IPS-11a (cell line): ENCODE results near the gene MAIP1.

ENCODE experiments used
- H3K4me3 ChIP-seq: one replicate; pipeline ENCODE4 v1.5.1; 2013; ENCODE audit warnings: low read depth, low read length, control low read depth

The MAIP1 gene

DNA sequence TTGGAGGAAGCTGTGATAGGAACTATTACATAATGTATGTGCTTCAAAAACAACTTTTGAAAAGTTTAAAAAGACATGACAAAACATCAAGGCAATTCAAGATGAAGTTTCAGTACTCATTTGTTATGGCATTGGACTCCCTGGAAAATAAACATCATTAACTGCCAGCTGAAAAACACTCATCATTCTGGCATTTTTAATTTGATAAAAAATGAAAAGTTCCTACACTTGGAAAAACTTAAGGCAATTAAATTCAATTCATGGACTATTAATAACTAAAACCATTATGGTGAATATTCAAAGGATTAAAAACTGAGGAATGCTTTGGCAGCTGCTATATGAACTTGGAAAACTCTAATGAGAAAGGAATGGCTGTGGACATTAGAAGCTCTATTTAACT, 8.5 kb upstream of the MAIP1 start:
- H3K4me3 ChIP-seq, result no peak overlapping the region

DNA sequence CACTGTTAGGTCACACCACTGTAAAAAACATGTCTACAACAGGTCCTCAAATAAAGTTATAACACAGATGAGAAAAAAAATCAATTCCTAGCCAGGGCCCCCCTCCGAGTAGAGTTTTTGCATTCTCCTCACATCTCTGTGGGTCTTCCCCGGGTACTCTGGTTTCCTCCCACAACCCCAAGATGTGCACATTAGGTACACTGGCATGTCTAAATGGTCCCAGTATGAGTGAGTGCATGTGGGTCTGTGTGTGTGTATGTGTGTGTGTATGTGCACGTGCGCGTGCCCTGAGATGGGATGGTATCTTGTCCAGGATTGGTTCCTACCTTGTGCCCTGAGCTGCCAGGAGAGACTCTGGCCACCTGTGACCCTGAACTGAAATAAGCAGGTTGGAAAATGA, 5.0 kb upstream of the MAIP1 start:
- no peak overlapping the region for H3K4me3 ChIP-seq

DNA sequence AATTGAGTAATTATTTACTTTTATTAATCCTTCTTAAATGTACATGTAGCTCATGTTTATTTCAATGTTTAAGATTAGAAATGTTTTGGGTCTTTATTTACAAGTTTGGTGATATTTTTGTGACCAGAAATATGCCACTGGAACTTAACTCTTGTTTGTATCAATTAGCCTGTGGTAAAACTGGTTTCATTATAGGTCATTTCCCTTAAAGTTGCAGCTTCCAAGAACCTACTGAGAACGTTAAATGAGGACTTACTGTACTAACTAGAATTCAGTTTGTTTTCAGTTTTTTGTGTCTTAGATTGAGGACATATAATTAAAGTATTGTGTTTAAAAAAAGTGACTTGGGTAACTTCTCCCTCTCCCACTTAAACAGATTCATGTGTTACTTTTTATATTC, 4.4 kb upstream of the MAIP1 start:
- H3K4me3 ChIP-seq, result no peak overlapping the region

DNA sequence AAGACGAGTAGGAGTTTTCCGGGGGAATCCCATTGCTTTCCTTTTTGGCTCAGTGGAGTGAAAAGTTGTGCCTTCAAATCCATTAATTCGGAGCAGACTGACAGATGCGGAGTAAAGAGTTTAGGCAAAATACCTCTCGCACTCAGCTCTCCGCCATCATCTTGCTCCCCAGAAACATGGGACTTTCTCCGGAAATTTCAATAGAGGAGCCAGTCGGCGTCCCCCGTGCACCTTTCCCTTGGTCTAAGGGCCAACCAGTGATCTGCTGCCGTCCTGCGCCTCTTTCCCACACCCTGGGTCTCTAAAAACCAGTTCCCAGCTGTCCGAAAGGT, 409 bp upstream of the MAIP1 start:
- H3K4me3 ChIP-seq, result peak overlapping the region; percentile 98

DNA sequence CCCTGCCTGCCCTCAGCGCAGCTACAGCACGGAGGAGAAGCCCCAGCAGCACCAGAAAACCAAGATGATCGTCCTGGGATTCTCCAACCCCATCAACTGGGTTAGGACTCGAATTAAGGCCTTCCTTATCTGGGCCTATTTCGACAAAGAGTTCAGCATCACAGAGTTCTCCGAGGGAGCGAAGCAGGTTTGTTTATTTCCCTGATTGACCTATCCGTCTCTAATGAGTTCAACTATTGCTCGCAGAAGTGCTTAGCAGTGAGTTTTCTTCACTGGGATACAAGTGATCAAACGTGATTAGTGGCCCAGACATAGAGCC, 639 bp downstream of the MAIP1 start:
- peak overlapping the region; percentile 98 for H3K4me3 ChIP-seq

DNA sequence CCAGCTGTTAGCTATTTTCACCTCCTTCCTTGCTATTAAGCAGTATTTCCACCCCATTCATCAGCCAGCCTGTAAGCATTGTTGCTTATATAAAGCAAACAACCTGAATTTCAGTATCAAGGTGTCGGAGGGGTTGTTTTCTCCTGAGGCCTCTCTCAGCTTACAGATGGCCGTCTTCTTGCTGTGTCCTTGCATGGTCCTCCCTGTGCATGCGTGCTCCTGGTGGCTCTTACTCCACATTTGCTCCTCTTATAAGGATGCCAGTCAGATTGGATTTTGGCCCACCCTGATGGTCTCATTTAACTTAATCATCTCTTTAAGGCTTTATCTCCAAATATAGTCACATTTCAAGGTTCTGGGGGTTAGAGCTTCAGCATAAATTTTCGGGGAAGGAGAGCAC, 2.6 kb downstream of the MAIP1 start:
- no peak overlapping the region for H3K4me3 ChIP-seq

DNA sequence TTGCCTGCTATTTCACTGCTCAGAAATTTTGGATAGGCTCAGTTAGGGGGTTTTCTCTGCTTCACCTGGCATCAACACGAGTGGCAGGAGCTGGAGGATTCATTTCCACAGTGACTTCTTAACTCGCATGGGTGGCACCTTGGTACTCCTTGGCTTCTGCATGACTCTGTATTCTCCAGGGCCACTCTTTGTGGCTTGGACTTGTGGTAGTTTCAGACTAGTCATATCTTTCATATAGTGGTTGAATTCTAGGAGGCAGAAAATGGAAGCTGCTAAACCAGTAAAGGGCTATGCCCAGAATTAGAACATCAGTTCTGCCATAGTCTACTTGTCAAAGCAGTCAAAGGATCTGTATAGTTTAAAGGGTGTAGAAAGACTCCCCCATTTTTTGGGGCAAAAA, 6.8 kb downstream of the MAIP1 start:
- H3K4me3 ChIP-seq, result no peak overlapping the region

DNA sequence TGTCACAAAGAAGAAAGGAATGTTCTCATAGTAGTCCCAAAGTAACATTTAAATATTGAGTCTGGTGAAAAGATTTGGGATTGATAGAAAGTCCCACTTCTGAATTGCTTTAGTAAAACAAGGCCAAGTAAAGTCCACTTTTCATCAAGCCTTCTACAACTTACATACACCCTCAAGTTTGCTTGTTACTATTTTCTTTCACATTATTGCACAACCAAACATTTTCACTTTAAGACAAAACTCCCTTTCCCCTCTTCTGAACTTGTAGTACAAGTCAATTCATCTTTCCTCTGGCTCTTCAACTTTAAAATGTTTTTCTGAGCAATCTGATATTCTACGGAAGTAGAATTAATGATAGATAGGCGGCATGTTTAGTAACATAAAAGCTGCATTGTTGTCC, 11.0 kb downstream of the MAIP1 start:
- no peak overlapping the region for H3K4me3 ChIP-seq

DNA sequence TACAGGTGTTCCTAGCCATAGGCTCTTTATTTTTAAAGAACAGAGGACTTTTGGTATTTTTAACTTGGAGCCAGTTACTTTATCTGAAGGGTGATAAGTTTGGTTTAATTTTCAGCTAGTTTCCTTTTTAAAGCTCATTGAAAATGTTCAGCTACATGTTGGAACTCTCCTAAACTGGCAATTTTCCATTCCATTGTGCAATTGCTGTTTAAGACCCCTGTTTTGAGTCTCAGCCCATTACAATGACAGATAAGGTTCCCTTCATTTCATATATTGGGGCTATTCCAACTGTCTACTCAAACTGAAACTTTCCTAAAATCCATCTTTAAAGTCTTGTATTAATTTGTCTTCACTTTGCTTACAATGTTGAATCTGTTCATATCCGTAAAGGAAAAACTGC, 11.6 kb downstream of the MAIP1 start:
- no peak overlapping the region for H3K4me3 ChIP-seq

DNA sequence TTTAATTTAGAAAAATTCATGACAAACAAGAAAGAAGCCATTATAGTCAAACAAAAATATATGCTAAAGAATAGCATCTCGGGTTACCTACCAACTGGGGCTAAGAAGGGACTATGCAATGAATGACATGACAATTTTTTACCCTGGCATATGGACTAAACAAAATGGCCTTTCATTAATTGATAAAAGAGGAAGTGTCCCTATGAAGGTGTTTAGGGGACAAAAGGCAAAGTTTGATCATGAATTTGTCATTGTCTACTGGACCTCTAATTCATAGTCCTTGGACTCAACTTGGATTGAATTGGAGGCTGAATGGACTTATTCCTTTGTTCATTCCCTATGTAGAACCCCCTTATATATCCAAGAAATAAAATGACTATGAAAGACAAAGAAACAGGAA, 12.7 kb downstream of the MAIP1 start:
- no peak overlapping the region for H3K4me3 ChIP-seq

DNA sequence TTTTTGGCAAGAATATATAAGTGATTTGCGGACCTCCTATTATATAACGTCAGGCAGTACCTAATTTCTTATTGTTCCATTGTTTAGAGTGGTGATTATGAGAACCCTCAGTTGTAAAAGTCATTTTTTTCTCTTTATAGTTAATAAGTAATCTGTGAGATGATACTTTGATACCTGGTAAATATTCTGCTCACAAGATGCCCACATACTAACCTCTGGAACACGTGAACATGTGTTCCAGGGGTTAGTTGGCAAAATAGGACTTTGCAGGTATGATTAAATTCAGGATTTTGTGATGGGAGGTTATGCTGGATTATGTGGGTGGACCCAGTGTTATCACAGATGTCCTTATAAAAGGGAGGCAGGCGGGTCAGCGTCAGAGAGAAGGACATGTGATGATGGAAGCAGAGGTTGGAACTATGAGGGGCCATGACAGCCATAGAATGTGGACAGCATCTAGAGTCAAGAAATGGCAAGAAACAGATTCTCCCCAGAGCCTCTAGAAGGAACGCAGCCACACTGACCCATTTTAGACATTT, 16.8 kb downstream of the MAIP1 start:
- no peak overlapping the region for H3K4me3 ChIP-seq

DNA sequence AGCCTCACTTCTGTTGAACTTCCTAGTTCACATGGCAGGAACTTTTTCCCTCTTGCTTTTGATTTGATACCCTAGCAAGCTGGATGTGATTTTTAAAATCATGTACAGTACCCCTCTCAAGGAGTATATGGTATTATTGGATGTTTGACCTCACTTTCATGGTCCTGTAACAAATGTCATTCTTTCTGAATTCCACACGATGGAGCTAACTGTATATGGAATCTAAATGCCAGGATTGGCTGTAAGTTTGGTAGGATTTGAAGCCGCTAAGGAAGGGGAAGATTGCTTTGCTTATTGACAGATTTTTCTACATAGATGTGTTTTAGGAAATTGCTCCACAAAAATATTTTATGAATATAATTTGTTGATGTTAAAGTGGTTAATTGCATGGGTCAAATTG, 18.3 kb downstream of the MAIP1 start:
- H3K4me3 ChIP-seq, result no peak overlapping the region

DNA sequence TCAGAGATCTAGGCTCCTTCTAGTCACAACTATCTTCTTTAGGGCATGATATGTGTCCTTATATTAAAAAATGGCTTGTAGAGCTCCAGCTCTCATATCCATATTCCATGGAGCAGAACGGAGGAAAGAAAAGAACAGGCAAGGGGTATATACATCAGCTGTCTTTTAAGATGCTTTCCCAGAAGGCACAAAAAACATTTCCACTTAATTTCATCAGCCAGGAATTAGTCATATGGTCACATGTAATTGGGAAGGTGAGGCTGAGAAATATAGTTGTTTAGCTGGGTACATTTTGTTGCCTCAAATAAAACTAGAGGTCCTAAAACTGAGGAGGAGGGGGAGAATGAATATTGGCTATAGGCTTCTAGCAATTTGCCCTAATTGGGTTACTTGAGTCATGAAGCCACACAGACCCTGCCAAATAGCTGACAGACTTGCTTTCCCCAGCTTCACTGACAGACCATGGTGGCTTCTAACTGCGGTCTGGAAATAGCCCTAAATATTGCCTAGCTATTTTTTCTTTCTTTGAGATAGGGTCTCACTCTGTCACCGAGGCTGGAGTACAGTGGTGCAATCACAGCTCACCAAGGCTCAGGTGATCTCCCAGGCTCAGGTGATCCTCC, 20.0 kb downstream of the MAIP1 start:
- H3K4me3 ChIP-seq, result no peak overlapping the region

DNA sequence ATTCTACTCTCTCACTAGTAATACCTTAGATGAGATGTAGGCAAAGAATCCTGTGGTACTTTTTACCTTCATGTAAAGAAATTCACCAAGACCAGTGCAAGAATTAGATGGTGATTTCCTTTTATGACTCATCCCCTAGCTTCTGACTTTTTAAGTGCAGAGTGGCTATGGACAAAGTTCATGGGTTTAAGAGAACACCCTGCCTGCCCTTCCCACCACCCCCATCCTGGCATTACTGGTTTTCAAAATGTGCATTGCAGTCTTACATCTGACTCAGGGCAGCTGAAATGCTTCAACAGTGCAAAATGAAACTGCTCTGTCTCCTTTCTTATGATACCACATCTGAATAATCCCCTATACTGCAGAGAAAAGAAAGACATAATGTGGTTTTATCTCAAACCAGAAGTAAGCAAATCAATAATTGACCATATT, 22.6 kb downstream of the MAIP1 start:
- no peak overlapping the region for H3K4me3 ChIP-seq

DNA sequence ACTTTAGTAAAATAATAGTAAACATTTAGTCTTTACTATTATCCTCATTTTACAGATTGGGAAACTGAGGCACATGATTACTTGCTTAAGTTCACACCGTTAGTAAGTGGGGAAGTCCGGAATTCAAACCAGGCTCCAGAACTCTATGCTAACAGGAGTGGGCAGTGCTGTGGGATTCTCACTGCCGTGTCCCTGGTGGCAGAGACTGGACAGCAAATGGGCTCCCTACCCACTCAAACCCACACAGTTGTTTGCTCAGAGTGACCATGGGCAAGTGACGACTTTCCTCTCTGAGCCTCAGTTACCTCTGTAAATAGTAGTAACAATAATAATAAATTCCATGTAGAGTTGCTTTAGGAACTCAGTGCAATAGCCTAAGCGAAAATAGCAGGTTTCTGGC, 24.0 kb downstream of the MAIP1 start:
- no peak overlapping the region for H3K4me3 ChIP-seq

DNA sequence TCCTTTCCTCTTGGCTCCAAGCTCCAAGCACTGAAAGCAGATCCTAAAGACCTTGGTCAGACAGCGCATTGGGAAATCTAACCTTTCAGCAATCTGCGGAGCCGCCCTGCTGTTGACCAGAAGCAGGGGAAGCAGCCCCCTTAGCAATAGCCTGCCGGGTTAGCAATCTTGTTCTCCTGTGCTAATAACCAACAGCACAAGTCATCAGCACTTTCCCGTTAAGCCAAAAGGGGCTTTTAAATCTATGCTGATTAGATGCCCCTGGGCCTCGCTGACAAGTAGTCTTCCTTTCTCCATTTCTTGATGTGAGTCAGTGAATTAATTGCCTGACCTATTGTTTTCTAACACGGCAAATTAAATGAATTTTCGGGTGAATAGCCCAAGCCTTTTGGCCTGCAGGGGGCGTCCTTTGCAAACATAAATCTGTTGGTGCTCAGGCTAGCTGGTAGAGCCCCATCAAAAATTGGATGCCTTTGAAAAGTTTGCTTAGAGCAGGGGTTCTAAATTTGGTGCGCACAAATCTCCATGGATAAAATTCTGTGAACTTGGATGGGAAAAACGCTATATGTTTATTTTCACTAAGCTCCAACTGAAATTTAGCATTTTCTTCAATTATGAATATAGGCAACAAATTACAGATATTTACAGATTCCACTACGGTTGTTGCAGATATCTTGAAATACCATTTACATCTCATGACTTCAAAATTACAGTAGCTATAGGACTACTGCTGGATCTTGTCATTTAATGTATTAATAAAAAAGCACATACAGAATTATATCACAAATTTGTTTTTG, 24.6 kb downstream of the MAIP1 start:
- H3K4me3 ChIP-seq, result no peak overlapping the region

DNA sequence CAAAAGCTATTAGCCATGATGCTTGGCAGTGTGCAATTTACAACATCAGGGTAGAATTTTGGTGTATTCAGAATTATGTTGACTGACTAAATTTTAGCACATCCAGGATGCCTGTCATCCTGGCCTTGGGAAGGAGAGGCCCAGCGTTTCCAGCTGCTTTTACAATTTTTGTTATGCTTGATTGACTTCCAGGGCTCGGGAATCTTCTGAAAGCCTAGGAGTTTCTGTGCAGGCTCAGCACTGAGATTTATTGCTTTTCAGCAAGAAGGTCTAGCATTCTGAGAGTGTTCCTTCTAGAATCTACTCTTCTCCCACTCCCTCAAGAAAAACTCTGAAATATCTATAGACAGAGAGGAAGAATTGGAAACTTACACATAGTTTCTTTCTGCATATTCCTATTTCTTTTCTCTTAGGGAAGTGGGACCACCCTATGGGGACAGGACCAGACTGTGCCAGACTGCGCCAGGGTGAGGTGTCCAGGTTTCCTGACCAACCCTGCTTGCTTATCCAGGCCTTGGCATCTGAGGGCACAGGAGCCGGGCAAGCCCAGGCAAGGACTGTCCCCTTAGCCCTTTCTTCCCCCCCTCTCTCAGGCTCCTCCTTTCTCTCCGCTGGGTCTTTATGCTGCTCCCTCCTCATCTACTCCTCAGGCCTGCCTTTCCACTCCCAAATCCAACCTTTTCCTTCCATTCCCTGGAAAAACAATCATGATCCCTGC, 26.9 kb downstream of the MAIP1 start:
- H3K4me3 ChIP-seq, result no peak overlapping the region

DNA sequence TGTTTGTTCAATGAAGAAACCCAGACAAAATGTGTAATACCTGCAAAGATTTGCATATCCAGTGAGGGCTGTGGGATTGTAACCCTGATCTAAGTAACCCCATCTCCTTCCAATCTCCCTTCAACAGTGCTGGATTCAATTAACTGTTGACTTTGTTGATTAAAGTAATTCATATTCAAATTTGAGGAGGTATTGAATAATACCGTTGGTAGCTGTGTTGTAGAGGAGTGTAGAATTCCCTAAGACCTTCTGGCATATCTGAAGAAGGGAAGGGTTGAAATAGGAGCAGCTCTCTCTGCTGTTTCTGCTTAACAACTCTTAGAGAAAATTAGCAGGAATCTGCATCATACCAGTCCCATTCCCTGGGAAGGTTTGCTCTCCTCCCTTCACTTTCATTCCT, 28.2 kb downstream of the MAIP1 start:
- no peak overlapping the region for H3K4me3 ChIP-seq

DNA sequence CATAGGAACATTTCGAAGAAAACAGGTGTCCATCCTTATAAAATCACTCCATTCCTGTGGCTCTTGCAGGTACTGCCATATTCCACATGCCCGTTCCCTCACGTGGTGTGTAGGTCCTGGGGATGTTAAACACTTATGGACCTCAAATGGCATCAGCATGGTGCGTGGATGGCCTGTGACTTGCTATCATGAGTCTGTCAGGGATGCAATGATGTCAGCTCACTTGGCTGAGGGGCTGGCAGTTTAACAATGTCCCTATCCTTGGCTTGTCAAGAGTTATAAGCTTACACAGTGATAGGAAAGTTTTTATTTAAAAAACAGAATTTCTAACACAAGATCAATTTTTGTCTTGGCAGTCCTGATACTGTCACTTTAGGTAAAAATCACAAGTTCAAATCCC, 28.8 kb downstream of the MAIP1 start:
- no peak overlapping the region for H3K4me3 ChIP-seq

DNA sequence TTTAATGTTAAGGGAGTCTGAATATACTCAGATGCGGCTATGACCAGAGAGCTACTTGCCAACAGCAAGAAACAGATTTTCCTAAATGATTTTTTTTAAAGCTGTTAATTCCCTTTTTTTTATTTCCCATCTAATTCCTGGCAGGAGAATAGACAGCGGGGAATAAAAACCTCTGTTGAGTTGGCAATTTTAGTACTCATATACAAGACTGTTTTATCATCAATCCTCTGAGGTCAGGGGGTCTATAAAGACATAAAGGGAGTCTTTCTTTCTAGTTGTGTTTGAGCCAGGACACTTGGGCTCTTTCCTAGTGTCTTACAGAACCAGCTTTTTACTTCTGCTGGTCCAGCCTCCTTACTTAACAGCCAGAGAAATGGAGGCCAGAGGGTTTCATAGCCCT, 29.4 kb downstream of the MAIP1 start:
- no peak overlapping the region for H3K4me3 ChIP-seq

DNA sequence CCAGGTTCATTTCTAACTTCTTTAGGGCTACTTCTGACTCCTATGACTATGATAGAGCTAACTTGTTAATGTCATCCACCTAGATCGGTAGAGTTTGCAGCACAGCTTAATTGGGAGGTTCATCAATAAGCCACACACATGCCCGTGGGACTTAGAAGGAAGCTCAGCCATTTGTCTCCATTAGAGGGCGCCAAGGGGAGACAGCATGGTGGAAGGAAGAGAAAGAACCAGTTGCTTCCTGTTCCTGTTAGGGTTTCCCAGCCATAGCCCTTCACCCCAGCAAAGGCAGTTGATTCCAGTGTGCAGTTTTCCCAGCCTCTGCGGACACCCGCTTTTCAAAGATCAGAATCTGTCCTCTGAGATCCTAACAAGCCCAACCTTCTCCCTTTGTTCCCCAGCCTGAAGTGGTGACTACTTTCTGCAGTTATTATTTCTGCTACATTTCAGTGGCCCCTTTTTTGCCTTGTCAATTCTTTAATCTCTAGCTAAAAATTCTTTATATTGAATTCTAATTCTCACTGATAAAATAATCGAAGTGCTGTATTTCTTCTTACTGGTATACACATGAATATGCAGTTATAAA, 30.3 kb downstream of the MAIP1 start:
- H3K4me3 ChIP-seq, result no peak overlapping the region

DNA sequence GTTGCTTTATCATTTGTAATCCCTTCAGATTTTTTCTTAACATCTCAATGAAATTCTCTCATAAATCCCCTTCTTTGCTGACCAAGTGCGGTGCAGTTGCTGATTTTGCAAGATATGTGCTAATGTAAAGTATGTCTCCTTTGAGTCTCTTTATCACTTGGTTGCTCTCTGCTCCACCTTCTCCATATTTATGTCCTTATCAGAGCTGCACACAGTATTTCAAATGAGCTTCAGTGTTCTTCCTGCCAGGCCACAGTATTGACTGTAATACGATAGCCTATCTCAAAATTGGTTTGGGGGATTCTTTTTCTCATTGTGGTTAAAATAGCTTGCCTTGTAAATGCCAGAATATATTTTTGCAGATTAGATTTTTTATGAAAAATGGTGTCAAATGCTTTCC, 32.2 kb downstream of the MAIP1 start:
- no peak overlapping the region for H3K4me3 ChIP-seq
